Mesenchymal stem cell (in vitro differentiated cells and primary cell): ENCODE data around the gene SLC7A7.
"Not testable (repeated sequence)": the region's sequence is repeated elsewhere in the genome, so short reads cannot be mapped to it uniquely, and the experiment has no call there.

ENCODE experiments used
- DNase-seq: peaks from one replicate; pipeline ENCODE4 v3.0.0-alpha.2; 2013
- H2AFZ ChIP-seq: one replicate; pipeline ENCODE4 v1.6.1; 2013; ENCODE audit warnings: low read depth, mild to moderate bottlenecking, control low read depth, inconsistent platforms, low read length, moderate library complexity
- H2AK5ac ChIP-seq: 2 replicates; pipeline ENCODE4 v1.6.1; 2013; ENCODE audit warnings: low read length, moderate library complexity, mild to moderate bottlenecking, inconsistent platforms; ENCODE audit not compliant: severe bottlenecking
- H2BK120ac ChIP-seq: one replicate; pipeline ENCODE4 v1.6.1; 2013; ENCODE audit warnings: low read depth, mild to moderate bottlenecking, inconsistent platforms, low read length, moderate library complexity
- H2BK12ac ChIP-seq, 2 experiments: one replicate each; pipeline ENCODE4 v1.6.1; 2013; ENCODE audit warnings: inconsistent platforms in 2 of 2, low read length in 2 of 2, mild to moderate bottlenecking in 2 of 2, moderate library complexity in 2 of 2, control low read depth in 1 of 2
- H2BK15ac ChIP-seq: one replicate; pipeline ENCODE4 v1.6.1; 2013; ENCODE audit warnings: mild to moderate bottlenecking, low read depth, inconsistent platforms; ENCODE audit not compliant: poor library complexity, severe bottlenecking
- H2BK5ac ChIP-seq: 2 replicates; pipeline ENCODE4 v1.6.1; 2013; ENCODE audit warnings: low read depth, mild to moderate bottlenecking, low read length, control low read depth, inconsistent platforms; ENCODE audit not compliant: poor library complexity, severe bottlenecking
- H3K14ac ChIP-seq, 2 experiments: one replicate each; pipeline ENCODE4 v1.6.1; 2013; ENCODE audit warnings: inconsistent platforms in 2 of 2, low read length in 2 of 2, control low read depth in 1 of 2, mild to moderate bottlenecking in 1 of 2, moderate library complexity in 1 of 2
- H3K18ac ChIP-seq, 2 experiments: one replicate each; pipeline ENCODE4 v1.6.1; 2013; ENCODE audit warnings: inconsistent platforms in 2 of 2, low read length in 2 of 2, control low read depth in 1 of 2, low read depth in 1 of 2, mild to moderate bottlenecking in 1 of 2
- H3K23ac ChIP-seq, 2 experiments: one replicate each; pipeline ENCODE4 v1.6.1; 2013; ENCODE audit warnings: inconsistent platforms in 2 of 2, low read length in 2 of 2, mild to moderate bottlenecking in 2 of 2, moderate library complexity in 2 of 2, control low read depth in 1 of 2
- H3K27ac ChIP-seq: 2 replicates; pipeline ENCODE4 v1.5.1; 2013; ENCODE audit warnings: mild to moderate bottlenecking, moderate library complexity, low read length, control low read depth, inconsistent platforms; ENCODE audit not compliant: poor library complexity, severe bottlenecking
- H3K27me3 ChIP-seq, 2 experiments: 2 replicates each; pipeline versions ENCODE4 v1.6.1 to v1.7.0; 2013; ENCODE audit warnings: low read length in 2 of 2, mild to moderate bottlenecking in 2 of 2, moderate library complexity in 2 of 2, control low read depth in 1 of 2, inconsistent platforms in 1 of 2; ENCODE audit not compliant: control insufficient read depth in 1 of 2, insufficient read depth in 1 of 2
- H3K36me3 ChIP-seq, 2 experiments: 2 replicates each; pipeline versions ENCODE4 v1.6.1 to v1.7.0; 2013; ENCODE audit warnings: low read length in 2 of 2, control low read depth in 1 of 2, inconsistent platforms in 1 of 2, low read depth in 1 of 2, mild to moderate bottlenecking in 1 of 2; ENCODE audit not compliant: insufficient read depth in 2 of 2, control insufficient read depth in 1 of 2
- H3K4ac ChIP-seq, 2 experiments: one replicate each; pipeline ENCODE4 v1.6.1; 2013; ENCODE audit warnings: inconsistent platforms in 2 of 2, low read length in 2 of 2, mild to moderate bottlenecking in 2 of 2, moderate library complexity in 2 of 2, control low read depth in 1 of 2, low read depth in 1 of 2
- H3K4me1 ChIP-seq: 2 replicates; pipeline ENCODE4 v1.6.1; 2013; ENCODE audit warnings: low read depth, low read length, control low read depth; ENCODE audit not compliant: control insufficient read depth, insufficient read depth
- H3K4me2 ChIP-seq: 2 replicates; pipeline ENCODE4 v1.6.1; 2013; ENCODE audit warnings: low read length, mild to moderate bottlenecking, inconsistent platforms; ENCODE audit not compliant: poor library complexity, severe bottlenecking
- H3K4me3 ChIP-seq, 2 experiments: 2 replicates each; pipeline versions ENCODE4 v1.5.1 to v1.7.0; 2013; ENCODE audit warnings: low read length in 2 of 2, mild to moderate bottlenecking in 2 of 2, control low read depth in 1 of 2, low read depth in 1 of 2; ENCODE audit not compliant: insufficient read depth in 1 of 2
- H3K79me1 ChIP-seq: replicated peaks from 2 replicates; pipeline ENCODE4 v1.6.1; 2013; ENCODE audit warnings: mild to moderate bottlenecking, control low read depth, low read length, inconsistent platforms; ENCODE audit not compliant: poor library complexity, severe bottlenecking
- H3K9ac ChIP-seq: 2 replicates; pipeline ENCODE4 v1.7.0; 2013; ENCODE audit warnings: mild to moderate bottlenecking, low read length, moderate library complexity
- H3K9me3 ChIP-seq: 2 replicates; pipeline ENCODE4 v1.7.0; 2013; ENCODE audit warnings: mild to moderate bottlenecking, low read length; ENCODE audit not compliant: control insufficient read depth
- H4K8ac ChIP-seq: one replicate; pipeline ENCODE4 v1.6.1; 2013; ENCODE audit warnings: inconsistent platforms, mild to moderate bottlenecking, low read length, moderate library complexity
- H4K91ac ChIP-seq: one replicate; pipeline ENCODE4 v1.6.1; 2013; ENCODE audit warnings: mild to moderate bottlenecking, low read length, inconsistent platforms
- whole genome bisulfite sequencing: methylation state at CpG from one replicate; pipeline ENCODE4 v1.1.7; 2013; ENCODE audit warnings: mixed read lengths; 5-methylcytosine and 5-hydroxymethylcytosine counted together

SLC7A7 gene

DNA sequence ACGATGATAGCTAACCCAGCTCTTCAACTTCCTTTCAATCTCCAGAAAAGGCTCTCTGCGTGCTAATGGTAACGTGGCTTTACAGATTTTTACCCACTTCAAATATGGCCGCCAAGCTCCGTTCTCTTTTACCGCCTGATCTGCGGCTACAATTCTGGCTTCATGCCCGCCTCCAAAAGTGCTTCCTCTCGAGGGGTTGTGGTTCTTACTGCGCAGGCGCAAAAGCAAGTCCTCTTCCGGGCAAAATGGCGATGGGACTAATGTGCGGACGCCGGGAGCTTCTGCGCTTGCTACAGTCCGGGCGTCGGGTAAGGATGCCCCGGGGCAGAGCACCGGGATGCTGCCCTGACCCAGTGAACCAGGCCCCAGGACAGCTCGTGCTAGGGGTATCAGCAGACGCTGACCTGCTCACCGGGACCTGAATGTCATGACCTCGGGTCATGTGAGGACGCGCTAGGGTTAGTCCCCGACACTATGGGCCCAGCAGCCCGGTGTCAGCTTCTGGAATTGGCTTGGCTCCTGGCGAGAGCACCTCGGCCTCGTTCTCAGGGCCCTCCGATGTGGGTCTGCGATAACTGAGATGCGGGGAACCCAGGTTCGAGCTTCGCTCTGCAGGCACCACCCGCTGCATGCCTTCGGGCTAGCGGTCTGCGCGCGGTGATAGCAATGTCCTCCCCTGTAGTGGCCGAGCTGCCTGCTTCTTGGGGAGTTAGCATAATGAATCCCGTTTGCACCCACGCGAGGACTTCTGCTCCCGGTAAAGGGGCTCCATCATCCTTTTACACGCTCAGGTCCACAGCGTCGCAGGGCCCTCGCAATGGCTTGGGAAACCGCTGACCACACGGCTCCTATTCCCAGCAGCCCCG, 48.5 kb downstream of the SLC7A7 start, which contains the start of gene OXA1L:
TSS of gene OXA1L (plus strand) at position 232 of the 866 bp plus-strand sequence. CDS start at position 246, 14 bp downstream.
- peak within 1 kb of the TSS; percentile 36 for H2BK15ac ChIP-seq
- peak within 1 kb of the TSS; percentile 95 for H2AK5ac ChIP-seq
- peaks cover 18 to 39% of the 10 kb centered on the region in 2 experiments for H3K36me3 ChIP-seq
- peak within 1 kb of the TSS; percentile 95 to 99 for H3K4me3 ChIP-seq
- H3K4me1 ChIP-seq = peaks cover 2% of the 10 kb centered on the region
- H2BK5ac ChIP-seq = peak within 1 kb of the TSS; percentile 32
- no peaks in the 10 kb centered on the region for H3K27me3 ChIP-seq
- under 1% methylated on average over 55 of the region's 56 CpGs for WGBS
- H3K14ac ChIP-seq = peak within 1 kb of the TSS; percentile 76 to 92
- peak within 1 kb of the TSS; percentile 72 for H3K4me2 ChIP-seq
- peak; percentile 97 for DNase-seq
- H3K4ac ChIP-seq = peak within 1 kb of the TSS; percentile 95 to 96
- peak within 1 kb of the TSS; percentile 82 for H3K27ac ChIP-seq
- peak within 1 kb of the TSS; percentile 98 for H4K8ac ChIP-seq
- peak within 1 kb of the TSS; percentile 98 for H3K9ac ChIP-seq
- H2BK12ac ChIP-seq = peak within 1 kb of the TSS; percentile 11 to 43
- peaks cover 18% of the 10 kb centered on the region for H3K79me1 ChIP-seq
- peak within 1 kb of the TSS; percentile 92 to 96 for H3K18ac ChIP-seq
- H3K23ac ChIP-seq = peak within 1 kb of the TSS in 1 of 2 experiments; percentile 86
- H4K91ac ChIP-seq = peak within 1 kb of the TSS; percentile 89
- peaks cover 16% of the 10 kb centered on the region for H3K9me3 ChIP-seq
- peak within 1 kb of the TSS; percentile 85 for H2AFZ ChIP-seq
- peak within 1 kb of the TSS; percentile 54 for H2BK120ac ChIP-seq

DNA sequence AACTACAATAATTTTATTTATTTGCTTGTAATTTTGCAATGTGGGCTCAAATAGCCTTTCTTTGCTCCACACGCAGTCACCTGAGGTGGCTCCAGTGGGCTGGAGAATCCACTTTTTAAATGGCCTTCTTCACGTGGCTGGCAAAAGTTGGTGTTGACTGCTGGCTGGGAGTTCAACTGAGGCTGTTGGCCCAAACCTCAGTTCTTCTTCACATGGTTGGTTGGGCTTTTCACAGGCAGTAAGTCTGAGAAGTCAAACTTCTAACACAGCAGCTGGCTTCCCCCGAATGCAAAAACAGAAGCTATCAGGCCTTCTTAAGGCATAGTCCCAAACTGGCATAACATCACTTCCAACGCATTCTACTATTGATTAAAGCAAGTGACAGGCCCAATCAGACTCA, 50.9 kb downstream of the SLC7A7 start:
- Histone ChIP-seq H3K36me3 (peaks cover 0 to 16% of the 10 kb centered on the region in 2 experiments), H3K23ac (no peak overlapping the region), H3K14ac (no peak overlapping the region), H2AFZ (no peak overlapping the region), H3K4me1 (peaks cover 2% of the 10 kb centered on the region), H2BK120ac (no peak overlapping the region), H3K9ac (no peak overlapping the region), H3K9me3 (peaks cover 21% of the 10 kb centered on the region), H3K4me2 (no peak overlapping the region), H3K27me3 (no peaks in the 10 kb centered on the region), H2BK15ac (no peak overlapping the region), H3K27ac (no peak overlapping the region), H3K79me1 (peaks cover 2% of the 10 kb centered on the region), H3K4me3 (no peak overlapping the region), H3K18ac (no peak overlapping the region), H2BK12ac (no peak overlapping the region), H3K4ac (no peak overlapping the region), H2BK5ac (no peak overlapping the region), H4K91ac (no peak overlapping the region), H4K8ac (no peak overlapping the region), H2AK5ac (no peak overlapping the region)
- WGBS = 88% methylated on average over 4 of the region's 4 CpGs
- no peak for DNase-seq

DNA sequence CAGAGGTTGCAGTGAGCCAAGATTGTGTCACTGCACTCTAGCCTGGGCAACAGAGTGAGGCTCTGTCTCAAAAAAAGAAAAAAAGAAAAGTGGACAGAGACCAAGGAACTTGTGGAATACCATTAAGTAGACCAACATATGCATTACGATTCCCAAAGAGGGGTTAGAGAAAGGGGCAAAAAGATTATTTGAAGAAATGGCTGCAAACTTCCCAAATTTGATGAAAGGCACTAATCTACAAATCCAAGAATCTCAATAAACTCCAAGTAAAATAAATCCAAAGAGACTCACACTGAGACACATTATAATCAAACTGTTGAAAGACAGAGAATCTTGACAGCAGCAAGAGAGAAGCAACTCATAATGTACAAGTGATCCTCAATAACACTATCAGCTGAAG, 53.5 kb downstream of the SLC7A7 start:
- Histone ChIP-seq H3K14ac (no peak overlapping the region), H2BK5ac (no peak overlapping the region), H3K18ac (no peak overlapping the region), H3K4me1 (no peaks in the 10 kb centered on the region), H4K8ac (no peak overlapping the region), H3K27me3 (no peaks in the 10 kb centered on the region), H4K91ac (no peak overlapping the region), H3K4ac (no peak overlapping the region), H3K9me3 (peaks cover 21% of the 10 kb centered on the region), H2BK120ac (no peak overlapping the region), H3K79me1 (no peaks in the 10 kb centered on the region), H3K9ac (no peak overlapping the region), H3K23ac (no peak overlapping the region), H2AK5ac (no peak overlapping the region), H3K27ac (no peak overlapping the region), H2BK12ac (no peak overlapping the region), H3K36me3 (no peaks in the 10 kb centered on the region), H2BK15ac (no peak overlapping the region), H3K4me3 (no peak overlapping the region), H3K4me2 (no peak overlapping the region), H2AFZ (no peak overlapping the region)
- no peak for DNase-seq
- WGBS = no CpG with 5 or more reads among the region's 1 CpG

DNA sequence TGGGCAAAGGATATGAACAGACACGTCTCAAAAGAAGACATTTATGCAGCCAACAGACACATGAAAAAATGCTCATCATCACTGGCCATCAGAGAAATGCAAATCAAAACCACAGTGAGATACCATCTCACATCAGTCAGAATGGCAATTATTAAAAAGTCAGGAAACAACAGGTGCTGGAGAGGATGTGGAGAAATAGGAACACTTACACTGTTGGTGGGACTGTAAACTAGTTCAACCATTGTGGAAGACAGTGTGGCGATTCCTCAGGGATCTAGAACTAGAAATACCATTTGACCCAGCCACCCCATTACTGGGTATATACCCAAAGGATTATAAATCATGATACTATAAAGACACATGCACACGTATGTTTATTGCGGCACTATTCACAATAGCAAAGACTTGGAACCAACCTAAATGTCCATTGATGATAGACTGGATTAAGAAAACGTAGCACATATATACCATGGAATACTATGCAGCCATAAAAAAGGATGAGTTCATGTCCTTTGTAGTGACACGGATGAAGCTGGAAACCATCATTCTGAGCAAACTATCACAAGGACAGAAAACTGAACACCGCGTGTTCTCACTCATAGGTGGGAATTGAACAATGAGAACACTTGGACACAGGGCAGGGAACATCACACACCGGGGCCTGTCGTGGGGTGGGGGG, 57.1 kb downstream of the SLC7A7 start:
- WGBS = 81% methylated on average over 8 of the region's 10 CpGs

More for the DNA sequence above, 57.1 kb downstream of the SLC7A7 start:
- H3K23ac ChIP-seq, H3K4me1 ChIP-seq, H2BK15ac ChIP-seq, H3K9ac ChIP-seq, H2AFZ ChIP-seq, H2BK12ac ChIP-seq, H4K8ac ChIP-seq, H2BK120ac ChIP-seq, H3K4ac ChIP-seq, DNase-seq, H3K4me3 ChIP-seq, H3K36me3 ChIP-seq, H3K18ac ChIP-seq, H2AK5ac ChIP-seq, H3K4me2 ChIP-seq, H4K91ac ChIP-seq, H3K27ac ChIP-seq, H2BK5ac ChIP-seq, H3K27me3 ChIP-seq, H3K14ac ChIP-seq, H3K79me1 ChIP-seq: not testable (repeated sequence)
- peaks cover 19% of the 10 kb centered on the region for H3K9me3 ChIP-seq
